ENCODE data around the gene ZNF516.

GRCh38 chr18:76455003-76455676, 39.9 kb downstream of the ZNF516 start:
- TF ChIP-seq CTCF (IDR thresholded peaks at IDR 0.05) (no peak), POLR2AphosphoS5 (IDR thresholded peaks at IDR 0.05) (no peak), POLR2A (IDR thresholded peaks at IDR 0.05) (no peak), EP300 (IDR thresholded peaks at IDR 0.05) (no peak)
